SU-DHL-6 (cell line): Measurements from ENCODE around the gene DLX4.

ENCODE experiments used
- H2AFZ ChIP-seq: fragments of 200-600 bp; sonication (generic); 2 replicates; pipeline ENCODE4 v1.6.1; 2014; ENCODE audit warnings: low read depth, mild to moderate bottlenecking, moderate library complexity, mixed read lengths, antibody characterized with exemption, low read length; ENCODE audit not compliant: severe bottlenecking
- H3F3A ChIP-seq: fragments of 200-600 bp; shearing (Covaris generic); 2 replicates; pipeline ENCODE4 v1.6.0; 2016; ENCODE audit warnings: antibody characterized with exemption, mild to moderate bottlenecking; ENCODE audit not compliant: insufficient read depth
- H3K27ac ChIP-seq: fragments of 200-600 bp; sonication (generic); 2 replicates; pipeline ENCODE4 v1.5.1; 2016; ENCODE audit warnings: low read depth, mild to moderate bottlenecking, low read length, moderate library complexity, mixed read lengths
- H3K27me3 ChIP-seq: fragments of 200-600 bp; sonication (generic), shearing (Covaris generic); 2 replicates; pipeline ENCODE4 v1.6.0; 2014; ENCODE audit warnings: mild to moderate bottlenecking, low read length
- H3K36me3 ChIP-seq: fragments of 200-600 bp; sonication (generic); 2 replicates; pipeline ENCODE4 v1.6.1; 2014; ENCODE audit warnings: mild to moderate bottlenecking, low read length, mixed read lengths
- H3K4me2 ChIP-seq: fragments of 300-600, 200-600 bp; shearing (Covaris generic), sonication (generic); 2 replicates; pipeline ENCODE4 v1.6.0; 2014; ENCODE audit warnings: low read length, low read depth, mild to moderate bottlenecking; ENCODE audit not compliant: poor library complexity, severe bottlenecking
- H3K4me3 ChIP-seq: fragments of 200-600 bp; sonication (generic); 2 replicates; pipeline ENCODE4 v1.5.1; 2014; ENCODE audit warnings: antibody characterized with exemption, low read length, mild to moderate bottlenecking, mixed read lengths; ENCODE audit not compliant: insufficient read depth, poor library complexity, severe bottlenecking
- H3K79me2 ChIP-seq: fragments of 200-600 bp; sonication (generic); 2 replicates; pipeline ENCODE4 v1.6.1; 2014; ENCODE audit warnings: mild to moderate bottlenecking, low read length, moderate library complexity; ENCODE audit not compliant: insufficient read depth
- H3K9ac ChIP-seq: fragments of 200-600 bp; sonication (generic); 2 replicates; pipeline ENCODE4 v1.7.0; 2014; ENCODE audit warnings: mild to moderate bottlenecking, low read length
- H3K9me2 ChIP-seq: fragments of 200-600 bp; sonication (generic); replicated peaks from 2 replicates; pipeline ENCODE4 v1.6.1; 2014; ENCODE audit warnings: low read length; ENCODE audit not compliant: insufficient read depth
- H3K9me3 ChIP-seq: fragments of 200-600 bp; sonication (generic); 2 replicates; pipeline ENCODE4 v1.6.1; 2014; ENCODE audit warnings: low read length, mixed read lengths; ENCODE audit not compliant: insufficient read depth
- H4K20me1 ChIP-seq: fragments of 200-600 bp; sonication (generic); 2 replicates; pipeline ENCODE4 v1.6.1; 2014; ENCODE audit warnings: low read depth, mild to moderate bottlenecking, antibody characterized with exemption, low read length, moderate library complexity, mixed read lengths
- CTCF ChIP-seq: fragments of 200-600 bp; sonication (generic); IDR thresholded peaks from one replicate; pipeline ENCODE4 v1.5.1; 2017; ENCODE audit warnings: antibody characterized with exemption, mild to moderate bottlenecking, low read length, moderate library complexity; ENCODE audit not compliant: insufficient read depth, poor library complexity, severe bottlenecking
- EZH2phosphoT487 ChIP-seq: fragments of 200-600 bp; sonication (generic), shearing (Covaris generic); conservative IDR thresholded peaks from 2 replicates; pipeline ENCODE4 v1.6.1; 2018; ENCODE audit warnings: mild to moderate bottlenecking, antibody characterized with exemption, low read length, moderate library complexity, mixed read lengths

DLX4 gene

GRCh38 chr17:49957350-49957749 lies 11.6 kb upstream of the DLX4 start:
- no peaks in the 10 kb centered on the region for H3K79me2 ChIP-seq
- TF ChIP-seq EZH2phosphoT487 (no peak), CTCF (no peak)
- no peaks in the 10 kb centered on the region for H3K27me3 ChIP-seq

GRCh38 chr17:49958723-49959122 lies 10.3 kb upstream of the DLX4 start:
- Histone ChIP-seq H4K20me1 (no peaks in the 10 kb centered on the region), H3K4me2 (no peak overlapping the region), H3K79me2 (no peaks in the 10 kb centered on the region), H3K9me2 (no peaks in the 10 kb centered on the region), H3K4me3 (no peak overlapping the region), H2AFZ (no peak overlapping the region), H3K36me3 (no peaks in the 10 kb centered on the region), H3F3A (no peaks in the 10 kb centered on the region), H3K27ac (no peak overlapping the region), H3K9me3 (no peaks in the 10 kb centered on the region), H3K9ac (no peak overlapping the region), H3K27me3 (no peaks in the 10 kb centered on the region)
- no peak for TF ChIP-seq CTCF
- TF ChIP-seq EZH2phosphoT487 = no peak

More at GRCh38 chr17:49957350-49957749, 11.6 kb upstream of the DLX4 start:
- H4K20me1 ChIP-seq = no peaks in the 10 kb centered on the region
- no peaks in the 10 kb centered on the region for H3K9me2 ChIP-seq
- H3K9me3 ChIP-seq = no peaks in the 10 kb centered on the region
- H3K27ac ChIP-seq = no peak overlapping the region
- no peaks in the 10 kb centered on the region for H3K36me3 ChIP-seq
- H3K4me2 ChIP-seq = no peak overlapping the region
- H3F3A ChIP-seq = no peaks in the 10 kb centered on the region
- H3K9ac ChIP-seq = no peak overlapping the region
- H3K4me3 ChIP-seq = no peak overlapping the region
- H2AFZ ChIP-seq = no peak overlapping the region

GRCh38 chr17:49959183-49959935 lies 9.6 kb upstream of the DLX4 start:
- Histone ChIP-seq H4K20me1 (no peaks in the 10 kb centered on the region), H3K9ac (no peak overlapping the region), H3K27ac (no peak overlapping the region), H3K4me2 (no peak overlapping the region), H3K9me2 (no peaks in the 10 kb centered on the region), H3K79me2 (no peaks in the 10 kb centered on the region), H2AFZ (no peak overlapping the region), H3K9me3 (no peaks in the 10 kb centered on the region), H3K4me3 (no peak overlapping the region), H3K27me3 (no peaks in the 10 kb centered on the region), H3K36me3 (no peaks in the 10 kb centered on the region), H3F3A (no peaks in the 10 kb centered on the region)
- no peak for TF ChIP-seq EZH2phosphoT487
- no peak for TF ChIP-seq CTCF
